Embryonic facial prominence (tissue), 1 donor: ENCODE results near the gene SEPTIN1.

Experiments
- DNase-seq: peaks from one replicate; pipeline ENCODE4 v3.0.0-alpha.2; 2016; ENCODE audit errors: extremely low spot score

The SEPTIN1 gene, protein sequence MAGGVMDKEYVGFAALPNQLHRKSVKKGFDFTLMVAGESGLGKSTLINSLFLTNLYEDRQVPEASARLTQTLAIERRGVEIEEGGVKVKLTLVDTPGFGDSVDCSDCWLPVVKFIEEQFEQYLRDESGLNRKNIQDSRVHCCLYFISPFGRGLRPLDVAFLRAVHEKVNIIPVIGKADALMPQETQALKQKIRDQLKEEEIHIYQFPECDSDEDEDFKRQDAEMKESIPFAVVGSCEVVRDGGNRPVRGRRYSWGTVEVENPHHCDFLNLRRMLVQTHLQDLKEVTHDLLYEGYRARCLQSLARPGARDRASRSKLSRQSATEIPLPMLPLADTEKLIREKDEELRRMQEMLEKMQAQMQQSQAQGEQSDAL

DNA sequence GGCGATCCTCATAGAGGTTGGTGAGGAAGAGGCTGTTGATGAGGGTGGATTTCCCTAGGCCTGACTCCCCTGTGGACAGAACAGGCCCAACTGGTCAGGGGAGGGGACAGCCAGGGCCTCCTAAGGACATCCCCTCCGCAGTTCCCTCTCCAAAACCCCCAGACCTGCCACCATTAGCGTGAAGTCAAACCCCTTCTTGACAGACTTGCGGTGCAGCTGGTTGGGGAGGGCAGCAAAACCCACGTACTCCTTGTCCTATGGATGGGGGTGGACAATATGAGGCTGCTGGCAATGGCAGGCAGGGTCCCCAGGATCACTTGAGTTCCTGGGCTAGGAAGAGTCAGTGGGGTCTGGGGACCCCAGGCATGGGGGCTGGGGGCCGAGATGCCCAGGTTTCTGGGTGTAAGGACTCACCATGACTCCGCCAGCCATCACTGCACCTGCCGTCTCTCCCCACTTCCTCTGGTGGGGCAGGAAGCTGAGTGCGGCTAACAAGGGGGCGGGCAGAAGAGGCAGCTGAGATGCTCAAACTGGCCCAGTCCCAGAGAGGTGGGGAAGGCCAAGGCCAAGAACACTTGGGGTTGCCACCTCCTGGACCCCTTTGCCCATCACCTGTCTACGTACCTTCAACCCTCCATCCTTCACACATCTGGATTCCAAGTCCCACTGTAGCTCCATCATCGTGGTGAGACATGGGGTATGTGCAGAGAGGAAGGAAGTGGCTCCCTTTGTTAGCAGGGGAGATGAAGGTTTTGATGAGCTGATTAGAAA lies at the start of gene SEPTIN1:
TSS of gene SEPTIN1 (minus strand) at position 451 of the 771 bp plus-strand sequence. CDS start at position 432, 19 bp downstream.
- no peak for DNase-seq

- DNase-seq = no peak
Measured at GRCh38 chr16:30430428-30430970, 48.1 kb upstream of the SEPTIN1 start.

DNA sequence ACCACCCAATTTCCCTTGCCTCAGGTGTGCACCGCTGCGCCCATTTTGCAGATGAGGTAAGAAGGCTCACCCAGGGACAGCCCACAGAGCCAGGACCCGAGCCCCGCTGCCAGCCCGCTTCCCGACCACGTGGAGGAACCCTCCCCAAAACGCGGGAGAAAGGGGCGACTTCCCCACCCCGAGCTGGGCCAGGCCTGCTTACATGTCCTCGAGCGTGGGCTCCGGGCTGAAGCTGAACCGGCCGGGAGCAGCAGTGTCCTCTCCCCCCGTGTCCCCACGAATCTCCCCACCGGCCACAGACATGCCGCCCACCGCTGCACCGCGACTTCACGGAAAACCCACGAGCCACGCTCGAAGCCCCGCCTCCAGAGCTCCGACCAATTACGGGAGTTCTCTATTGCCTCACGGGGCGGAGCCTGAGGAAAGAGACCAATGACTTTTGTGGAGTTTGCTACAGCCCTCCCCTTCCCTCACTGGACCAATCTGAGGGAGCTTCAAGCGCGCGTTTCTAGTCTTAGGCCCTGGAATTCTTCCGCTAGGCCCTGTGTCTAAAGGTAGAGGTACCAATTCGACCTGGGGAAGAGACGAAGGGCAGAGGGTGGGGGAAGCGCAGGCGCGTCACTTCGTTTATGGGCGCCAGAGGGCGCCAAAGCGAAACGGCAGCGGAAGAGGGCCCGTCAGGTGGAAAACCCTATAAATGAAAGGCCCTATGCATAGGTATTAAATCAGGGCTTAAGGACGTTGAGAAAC lies 47.5 kb upstream of the SEPTIN1 start, which contains the start of gene DCTPP1:
TSS of gene DCTPP1 (minus strand) at position 353 of the 750 bp plus-strand sequence. CDS start at position 303, 50 bp downstream.
- peak; percentile 99 for DNase-seq

DNA sequence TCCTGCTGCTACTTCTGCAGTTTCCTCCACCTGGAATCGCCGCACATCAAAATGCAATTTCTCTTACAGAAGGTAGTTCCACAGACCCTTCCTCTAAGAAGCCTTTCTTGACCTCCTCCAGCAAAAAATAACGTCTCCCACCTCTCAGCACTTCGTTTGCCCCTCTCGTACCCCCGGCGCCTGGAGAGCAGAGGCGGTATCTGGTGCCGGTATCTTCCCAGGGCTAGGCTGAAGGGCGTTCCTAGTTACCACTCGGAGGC lies 47.0 kb upstream of the SEPTIN1 start:
- DNase-seq = no peak

GRCh38 chr16:30428055-30428454 lies 45.7 kb upstream of the SEPTIN1 start:
- no peak for DNase-seq

GRCh38 chr16:30421010-30421409 lies 38.6 kb upstream of the SEPTIN1 start:
- no peak for DNase-seq

DNA sequence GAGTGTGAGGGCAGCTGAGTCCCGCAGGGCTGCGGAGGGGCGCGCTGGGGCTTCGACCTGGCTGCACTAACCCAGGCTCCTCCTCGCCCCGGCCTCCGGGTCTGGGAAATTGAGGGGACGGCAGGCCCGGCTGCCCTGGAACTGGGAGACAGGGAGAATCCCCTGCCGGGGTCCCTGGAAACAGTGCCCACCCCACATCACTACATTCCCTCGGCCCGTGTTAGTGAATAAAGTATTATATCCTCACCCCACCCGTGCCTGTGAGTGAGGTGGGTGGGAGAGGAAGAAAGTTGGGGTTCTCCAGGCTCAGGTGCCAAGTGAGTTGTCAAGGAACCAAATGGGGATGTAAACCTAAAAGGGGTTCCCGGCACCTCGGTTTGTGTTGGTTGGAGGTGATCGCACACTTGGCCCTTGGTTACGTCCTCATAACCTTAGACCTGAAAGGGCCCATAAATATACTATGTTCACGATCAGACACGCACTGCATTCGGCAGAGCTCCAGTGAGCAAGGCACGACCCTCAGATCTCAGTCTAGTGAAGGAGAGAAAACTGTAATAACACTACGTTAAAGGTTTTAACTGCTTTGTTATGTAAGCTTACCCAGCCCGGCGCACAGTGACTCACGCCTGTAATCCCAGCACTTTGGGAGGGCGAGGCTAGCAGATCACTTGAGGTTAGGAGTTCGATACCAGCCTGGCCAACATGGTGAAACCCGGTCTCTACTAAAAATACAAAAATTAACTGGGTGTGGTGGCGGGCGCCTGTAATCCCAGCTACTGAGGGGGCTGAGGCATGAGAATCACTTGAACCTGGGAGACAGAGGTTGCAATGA lies 36.2 kb upstream of the SEPTIN1 start:
- DNase-seq = no peak

GRCh38 chr16:30417529-30418349 lies 35.4 kb upstream of the SEPTIN1 start:
- peak; percentile 66 for DNase-seq

DNA sequence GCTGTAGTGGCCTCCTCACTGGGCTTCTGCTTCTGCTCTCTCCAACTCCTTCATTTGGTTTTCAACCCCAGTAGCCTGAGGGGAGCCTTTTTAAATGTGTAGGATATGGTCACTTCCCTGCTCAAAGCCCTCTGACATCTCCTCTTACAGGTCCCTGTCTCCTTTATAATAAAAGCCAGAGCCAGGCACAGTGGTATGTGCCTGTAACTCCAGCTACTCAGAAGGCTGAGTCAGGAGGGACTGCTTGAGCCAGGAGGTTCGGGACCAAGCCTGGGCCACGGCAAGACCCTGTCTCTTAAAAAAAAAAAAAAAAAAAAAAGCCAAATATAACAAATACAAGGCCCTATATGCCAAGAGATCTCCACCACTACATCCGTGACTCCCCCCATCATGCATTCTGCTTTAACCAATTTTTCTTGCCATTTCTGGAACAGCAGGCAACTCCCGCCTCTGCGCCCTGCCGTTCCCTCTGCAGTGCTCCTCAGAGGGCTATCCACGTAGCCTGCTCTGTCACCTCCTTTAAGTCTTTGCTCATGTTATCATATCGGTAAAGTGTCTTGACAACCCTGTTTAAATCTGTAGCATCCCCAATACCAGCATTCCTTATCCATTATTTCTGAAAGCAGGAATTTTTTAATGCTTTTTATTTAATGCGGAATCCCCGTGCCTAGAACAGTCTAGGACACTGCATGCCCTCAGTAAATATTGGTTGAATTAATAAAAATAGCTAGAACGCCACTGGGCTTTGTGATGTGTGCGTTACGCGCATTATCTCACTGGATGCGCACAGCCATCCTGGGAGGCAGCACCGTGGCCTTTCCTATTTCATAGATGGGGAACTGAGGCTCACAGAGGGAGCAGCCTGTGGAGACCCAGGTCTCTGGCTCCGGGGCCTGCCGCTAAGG lies 34.5 kb upstream of the SEPTIN1 start:
- DNase-seq = no peak

DNA sequence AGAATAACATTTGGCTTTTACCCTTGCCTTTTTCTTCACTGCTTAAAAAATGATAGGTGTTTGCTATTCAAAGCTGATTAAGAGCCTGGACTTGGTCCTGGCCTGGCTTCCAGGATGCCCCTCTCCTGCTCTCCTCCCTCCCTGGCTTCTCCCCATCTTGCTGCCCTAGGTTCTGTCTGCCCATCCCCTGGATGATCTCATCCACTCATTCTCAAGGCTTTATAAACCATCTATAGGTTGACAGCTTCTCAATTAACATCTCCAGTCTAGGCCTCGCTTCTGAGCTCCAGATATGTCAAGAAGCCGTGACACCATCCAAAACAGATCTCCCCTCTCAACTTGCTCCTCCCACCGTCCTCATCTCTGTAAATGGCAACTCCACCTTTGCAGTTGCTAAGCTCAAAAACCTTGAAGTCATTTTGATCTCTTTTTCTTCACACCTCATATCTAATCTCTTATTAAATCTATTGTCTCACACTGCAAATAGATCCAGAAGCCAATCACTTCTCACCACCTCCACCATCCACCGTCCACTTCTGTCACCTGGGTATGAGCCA lies 33.8 kb upstream of the SEPTIN1 start:
- DNase-seq = no peak

GRCh38 chr16:30414159-30414558 lies 31.8 kb upstream of the SEPTIN1 start:
- DNase-seq = no peak

DNA sequence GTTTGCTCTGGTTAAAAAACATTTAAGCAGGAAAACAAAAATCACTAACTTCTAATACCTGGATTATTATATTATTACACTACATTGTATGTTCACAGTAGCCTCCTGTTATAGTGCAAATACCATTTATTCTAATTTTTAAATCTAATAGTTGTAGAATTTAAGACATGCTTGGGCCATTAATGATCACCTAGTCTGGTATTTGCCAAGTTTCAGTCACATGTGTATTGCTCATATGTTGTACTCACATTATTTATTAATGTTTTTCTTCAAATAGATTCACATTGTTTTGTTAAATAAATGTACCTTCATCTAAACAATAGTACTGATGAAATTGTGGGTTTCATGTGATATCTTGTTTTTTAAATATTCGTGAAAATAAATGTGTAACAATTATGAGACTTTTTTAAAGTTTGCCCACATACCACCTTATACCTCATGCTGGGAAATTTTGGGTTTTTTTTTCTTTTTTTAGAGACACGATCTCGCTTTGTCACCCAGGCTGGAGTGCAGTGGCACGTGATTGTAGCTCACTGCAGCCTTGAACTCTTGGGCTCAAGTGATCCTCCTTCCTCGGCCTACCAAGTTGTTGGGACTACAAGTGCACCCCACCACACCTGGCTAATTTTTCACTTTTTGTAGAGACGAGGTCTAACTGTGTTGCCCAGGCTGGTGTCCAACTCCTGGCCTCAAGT lies 30.9 kb upstream of the SEPTIN1 start:
- DNase-seq = no peak

DNA sequence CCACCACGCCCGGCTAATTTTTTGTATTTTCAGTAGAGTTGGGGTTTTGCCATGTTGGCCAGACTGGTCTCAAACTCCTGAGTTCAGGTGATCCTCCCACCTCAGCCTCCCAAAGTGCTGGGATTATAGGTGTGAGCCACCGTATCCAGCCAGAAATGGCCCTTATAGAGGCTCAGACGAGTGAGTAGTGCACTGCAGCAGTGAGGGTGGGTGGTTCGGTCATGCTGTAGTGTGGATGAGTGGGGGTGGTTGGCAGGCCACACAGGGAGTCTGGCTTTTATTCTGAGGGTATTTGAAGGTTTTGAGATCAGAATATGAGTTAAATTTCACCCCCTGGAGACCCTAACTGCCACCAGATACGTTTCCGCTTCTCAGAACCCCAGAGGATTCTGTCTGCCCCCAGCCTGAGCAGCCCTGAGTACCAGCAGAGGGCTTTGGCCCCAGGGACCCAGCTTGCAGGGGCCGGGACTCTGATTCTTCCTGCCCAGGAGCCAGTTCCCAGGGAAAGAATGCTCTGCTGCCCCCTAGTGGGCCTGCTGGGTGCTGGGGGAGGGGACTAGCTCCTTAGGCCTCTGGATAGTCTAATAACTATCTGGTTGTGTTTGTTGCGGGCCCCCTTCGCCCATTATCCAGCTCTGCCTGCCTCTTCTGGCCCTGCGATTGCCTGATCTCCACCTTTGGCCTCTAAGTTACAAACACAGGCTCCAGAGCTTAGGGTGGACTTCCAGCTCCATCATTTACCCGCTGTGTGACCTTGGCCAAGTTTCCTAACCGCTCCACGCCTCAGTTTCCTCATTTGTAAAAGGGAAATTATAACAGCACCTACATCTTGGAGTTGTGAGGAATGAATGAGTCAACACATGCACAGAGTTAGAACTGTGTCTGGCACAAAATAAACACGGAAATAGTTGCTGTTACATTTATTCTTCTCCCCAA lies 27.0 kb upstream of the SEPTIN1 start:
- DNase-seq = no peak

- DNase-seq = no peak
Measured at GRCh38 chr16:30407804-30408534, 25.6 kb upstream of the SEPTIN1 start.

GRCh38 chr16:30407102-30407803 lies 24.9 kb upstream of the SEPTIN1 start, which contains the start of gene ZNF771:
TSS of gene ZNF771 (plus strand) at chr16:30407606. CDS start at chr16:30408054, 448 bp downstream.
- peak; percentile 68 for DNase-seq

GRCh38 chr16:30406795-30407101 lies 24.4 kb upstream of the SEPTIN1 start:
- no peak for DNase-seq
